SK-N-MC (cell line): Measurements from ENCODE around the gene PTPRM.

ENCODE experiments used
- DNase-seq: peaks from one replicate; pipeline ENCODE4 v3.0.0-alpha.2; 2011; ENCODE audit warnings: low read depth, low spot score
- H3K27ac ChIP-seq: fragments of 200-600 bp; sonication (generic); 2 replicates; pipeline ENCODE4 v1.5.1; 2016; ENCODE audit warnings: mixed run types
- H3K36me3 ChIP-seq: fragments of 200-600 bp; sonication (generic); 2 replicates; pipeline ENCODE4 v1.6.1; 2017; ENCODE audit warnings: antibody characterized with exemption, low read length, mixed read lengths; ENCODE audit not compliant: insufficient read depth
- H3K4me3 ChIP-seq: fragments of 200-600 bp; sonication (generic); 2 replicates; pipeline ENCODE4 v1.5.1; 2016
- H3K9ac ChIP-seq: fragments of 200-600 bp; sonication (generic); 2 replicates; pipeline ENCODE4 v1.8.0; 2017; ENCODE audit warnings: mixed run types, mixed read lengths; ENCODE audit not compliant: insufficient read length
- H3K9me3 ChIP-seq: fragments of 200-600 bp; sonication (generic); 2 replicates; pipeline ENCODE4 v1.6.1; 2017; ENCODE audit warnings: low read depth, mild to moderate bottlenecking, antibody characterized with exemption, low read length, moderate library complexity, mixed read lengths
- EZH2 ChIP-seq: fragments of 200-600 bp; sonication (generic); IDR thresholded peaks from one replicate; pipeline ENCODE4 v1.6.1; 2017; ENCODE audit warnings: antibody characterized with exemption
- FOXP2 ChIP-seq: optimal IDR thresholded peaks from 2 replicates; pipeline ENCODE3; 2011; ENCODE audit warnings: mild to moderate bottlenecking, moderate library complexity; ENCODE audit not compliant: insufficient read depth; ENCODE audit errors: extremely low read length, control extremely low read depth
- POLR2AphosphoS5 ChIP-seq: IDR thresholded peaks from 2 replicates; pipeline ENCODE4 v1.6.1; 2012; ENCODE audit warnings: mild to moderate bottlenecking, low read depth, low read length, borderline replicate concordance

The PTPRM gene

GRCh38 chr18:8400193-8400752 is 833.2 kb downstream of the PTPRM start:
- no peak for TF ChIP-seq POLR2AphosphoS5
- no peak for TF ChIP-seq EZH2
- no peak for TF ChIP-seq FOXP2
- DNase-seq, result no peak
- Histone ChIP-seq H3K27ac (no peak overlapping the region), H3K36me3 (no peaks in the 10 kb centered on the region), H3K4me3 (no peak overlapping the region), H3K9ac (no peak overlapping the region), H3K9me3 (no peaks in the 10 kb centered on the region)

GRCh38 chr18:8400825-8401224 is 833.7 kb downstream of the PTPRM start:
- Histone ChIP-seq H3K9me3 (no peaks in the 10 kb centered on the region), H3K4me3 (no peak overlapping the region), H3K9ac (no peak overlapping the region), H3K27ac (no peak overlapping the region), H3K36me3 (no peaks in the 10 kb centered on the region)
- no peak for DNase-seq
- TF ChIP-seq POLR2AphosphoS5 (no peak), FOXP2 (no peak), EZH2 (no peak)

GRCh38 chr18:8401606-8402005 is 834.5 kb downstream of the PTPRM start:
- no peak overlapping the region for H3K27ac ChIP-seq
- H3K9me3 ChIP-seq, result no peaks in the 10 kb centered on the region
- H3K36me3 ChIP-seq, result no peaks in the 10 kb centered on the region
- no peak for TF ChIP-seq EZH2
- TF ChIP-seq POLR2AphosphoS5, result no peak
- no peak for TF ChIP-seq FOXP2
- no peak overlapping the region for H3K4me3 ChIP-seq
- DNase-seq, result no peak
- H3K9ac ChIP-seq, result no peak overlapping the region

- no peak for DNase-seq
- Histone ChIP-seq H3K36me3 (no peaks in the 10 kb centered on the region), H3K27ac (no peak overlapping the region), H3K9ac (no peak overlapping the region), H3K4me3 (no peak overlapping the region), H3K9me3 (no peaks in the 10 kb centered on the region)
- TF ChIP-seq POLR2AphosphoS5, result no peak
- no peak for TF ChIP-seq FOXP2
- no peak for TF ChIP-seq EZH2
Measured at GRCh38 chr18:8402237-8402636, 835.1 kb downstream of the PTPRM start.

- TF ChIP-seq EZH2 (no peak), FOXP2 (no peak), POLR2AphosphoS5 (no peak)
- DNase-seq, result no peak
- H3K4me3 ChIP-seq, result no peak overlapping the region
- no peak overlapping the region for H3K27ac ChIP-seq
- no peaks in the 10 kb centered on the region for H3K36me3 ChIP-seq
- H3K9me3 ChIP-seq, result no peaks in the 10 kb centered on the region
- H3K9ac ChIP-seq, result no peak overlapping the region
Measured at GRCh38 chr18:8403713-8404112, 836.6 kb downstream of the PTPRM start.

- TF ChIP-seq FOXP2, result no peak
- no peak for TF ChIP-seq POLR2AphosphoS5
- TF ChIP-seq EZH2, result no peak
- Histone ChIP-seq H3K36me3 (no peaks in the 10 kb centered on the region), H3K9ac (no peak overlapping the region), H3K4me3 (no peak overlapping the region), H3K27ac (no peak overlapping the region), H3K9me3 (no peaks in the 10 kb centered on the region)
- DNase-seq, result no peak
Measured at GRCh38 chr18:8406186-8406867, 839.2 kb downstream of the PTPRM start.

GRCh38 chr18:8406868-8407250 is 839.7 kb downstream of the PTPRM start:
- Histone ChIP-seq H3K9ac (no peak overlapping the region), H3K27ac (no peak overlapping the region), H3K9me3 (no peaks in the 10 kb centered on the region), H3K36me3 (no peaks in the 10 kb centered on the region), H3K4me3 (no peak overlapping the region)
- no peak for DNase-seq
- TF ChIP-seq FOXP2 (no peak), POLR2AphosphoS5 (no peak)

GRCh38 chr18:8409151-8409550 is 842.0 kb downstream of the PTPRM start:
- no peak for DNase-seq
- no peaks in the 10 kb centered on the region for H3K36me3 ChIP-seq
- no peak overlapping the region for H3K9ac ChIP-seq
- no peaks in the 10 kb centered on the region for H3K9me3 ChIP-seq
- TF ChIP-seq POLR2AphosphoS5, result no peak
- no peak for TF ChIP-seq FOXP2
- no peak for TF ChIP-seq EZH2
- no peak overlapping the region for H3K27ac ChIP-seq
- H3K4me3 ChIP-seq, result no peak overlapping the region
